Muscle of back (tissue), 11 donors: ENCODE measurements around the gene ACTR10. TPM values are rescaled to one million over a fixed set of nuclear protein-coding genes. Genes with fewer than 3 reads are reported as not detected.

Experiments
- DNase-seq, 3 donors: peaks; one replicate each; pipeline versions ENCODE4 v3.0.0 to v3.0.0-alpha.2; 2013
- polyA plus RNA-seq, 10 donors: library from polyadenylated mRNA; unstranded; fragments of 120-200 nt; gene quantifications; one replicate each; pipeline ENCODE4 v1.2.1, GENCODE V29; 2013; ENCODE audit not compliant: insufficient read length in 10 of 10

Gene ACTR10
- polyA plus RNA-seq, 10 donors, result 50.5 to 83.5 (median 72.2) TPM

DNA sequence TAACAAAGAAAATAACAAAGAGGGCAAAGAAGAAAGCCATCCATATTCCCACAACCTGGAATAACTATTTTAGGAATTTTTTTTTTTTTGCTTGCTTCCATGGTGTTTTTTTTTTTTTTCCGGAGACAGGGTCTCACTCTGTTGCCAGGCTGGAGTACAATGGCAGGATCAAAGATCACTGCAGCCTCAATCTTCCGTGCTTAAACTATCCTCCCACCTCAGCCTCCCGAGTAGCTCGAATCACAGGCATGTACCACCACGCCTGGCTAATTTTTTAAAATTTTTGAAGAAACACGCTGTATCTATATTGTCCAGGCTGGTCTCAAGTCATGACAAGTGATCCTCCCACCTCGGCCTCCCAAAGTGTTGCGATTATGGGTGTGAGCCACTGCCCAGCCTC is 78.2 kb downstream of the ACTR10 start:
- DNase-seq, result no peak

- DNase-seq, result peak; percentile 48 to 90 (median 72)
Observed at GRCh38 chr14:58280954-58281787, 81.2 kb downstream of the ACTR10 start.

DNA sequence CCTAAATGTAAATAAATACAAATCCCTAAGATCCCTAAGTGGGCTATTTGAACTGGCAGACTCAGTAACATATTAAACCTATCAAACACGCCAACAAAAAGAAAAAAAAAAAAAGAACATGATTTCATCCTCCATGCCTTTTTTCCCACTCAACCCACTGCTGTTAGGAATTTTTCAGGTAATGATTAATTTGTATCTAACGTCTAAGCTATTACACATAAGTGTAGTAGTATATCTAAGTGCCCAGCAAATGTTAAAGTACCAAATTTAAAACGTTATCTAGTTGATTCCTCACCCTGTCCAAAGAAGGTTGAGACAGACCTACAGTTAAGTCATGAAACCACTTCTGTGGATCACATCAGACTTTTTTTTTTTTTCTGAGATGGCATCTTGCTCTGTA is 82.0 kb downstream of the ACTR10 start:
- DNase-seq, result no peak

- DNase-seq, result no peak
Observed at GRCh38 chr14:58282925-58283593, 83.1 kb downstream of the ACTR10 start.

DNA sequence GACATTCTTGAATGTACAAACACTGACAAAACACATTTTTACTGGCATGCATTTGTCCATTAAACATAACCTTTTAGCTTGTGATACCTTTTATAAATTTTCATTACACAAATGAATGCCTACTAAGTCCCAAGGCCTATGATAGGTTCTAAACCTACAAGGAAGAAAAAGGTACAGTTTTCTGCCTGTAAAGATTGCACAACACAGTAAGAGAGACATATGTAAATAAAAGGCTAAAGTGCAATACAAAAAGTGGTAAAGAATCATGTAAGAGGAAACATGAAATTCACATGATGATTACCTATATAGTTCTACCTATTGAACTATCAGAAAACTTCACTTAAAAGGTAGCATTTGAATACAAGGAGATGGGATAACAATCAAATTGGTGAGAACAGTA is 83.8 kb downstream of the ACTR10 start:
- DNase-seq, result no peak

DNA sequence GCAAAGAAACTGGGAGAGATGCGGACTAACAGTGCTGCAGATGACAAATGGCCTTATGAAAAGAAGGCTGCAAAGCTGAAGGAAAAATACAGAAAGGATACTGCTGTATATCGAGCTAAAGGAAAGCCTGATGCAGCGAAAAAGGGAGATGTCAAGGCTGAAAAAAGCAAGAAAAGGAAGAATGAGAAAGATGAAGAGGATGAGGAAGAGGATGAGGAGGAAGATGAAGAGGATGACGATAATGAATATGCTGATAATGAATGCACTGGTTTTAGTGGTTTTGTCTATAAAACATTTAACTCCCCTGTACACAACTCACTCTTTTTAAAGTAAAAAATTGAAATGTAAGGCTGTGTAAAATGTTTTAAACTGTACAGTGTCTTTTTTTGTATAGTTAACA is 85.2 kb downstream of the ACTR10 start:
- no peak for DNase-seq

Other genes with a start within 250 kb of the ACTR10 start
- gene ARMH4, start 47.9 kb upstream of the ACTR10 start, polyA plus RNA-seq, result 10 to 100 TPM in 6 of 10 donors, 1 to 10 TPM in 4; 7.1 to 14.9 (median 12.1) TPM
- 100 to 1,000 TPM in 4 of 10 donors, 10 to 100 TPM in 6; 78.7 to 121 (median 95.1) TPM for gene PSMA3, start 44.7 kb downstream of the ACTR10 start, polyA plus RNA-seq
- gene ARID4A, start 98.4 kb downstream of the ACTR10 start, polyA plus RNA-seq, result 10 to 100 TPM; 11.4 to 18.3 (median 14.8) TPM
- gene TOMM20L, start 195.8 kb downstream of the ACTR10 start, polyA plus RNA-seq, result 1 to 10 TPM in 1 of 10 donors, under 1 TPM in 6, not detected in 3; 0.46 to 1.3 (median 0.64) TPM
- 100 to 1,000 TPM in 3 of 10 donors, 10 to 100 TPM in 7; 79.5 to 122 (median 92.3) TPM for gene TIMM9, start 227.4 kb downstream of the ACTR10 start, polyA plus RNA-seq
- gene KIAA0586, start 227.6 kb downstream of the ACTR10 start, polyA plus RNA-seq, result 10 to 100 TPM; 13.3 to 19.2 (median 15.9) TPM